Activated CD4-positive, alpha-beta T cell treated with anti-CD3 and anti-CD28 coated beads for 4 hours (primary cell): Measurements from ENCODE around the gene C6orf52.

ENCODE experiments used
- DNase-seq, 2 donors: peaks; one replicate each; pipeline ENCODE4 v3.0.0-alpha.2; 2020

C6orf52 gene

DNA sequence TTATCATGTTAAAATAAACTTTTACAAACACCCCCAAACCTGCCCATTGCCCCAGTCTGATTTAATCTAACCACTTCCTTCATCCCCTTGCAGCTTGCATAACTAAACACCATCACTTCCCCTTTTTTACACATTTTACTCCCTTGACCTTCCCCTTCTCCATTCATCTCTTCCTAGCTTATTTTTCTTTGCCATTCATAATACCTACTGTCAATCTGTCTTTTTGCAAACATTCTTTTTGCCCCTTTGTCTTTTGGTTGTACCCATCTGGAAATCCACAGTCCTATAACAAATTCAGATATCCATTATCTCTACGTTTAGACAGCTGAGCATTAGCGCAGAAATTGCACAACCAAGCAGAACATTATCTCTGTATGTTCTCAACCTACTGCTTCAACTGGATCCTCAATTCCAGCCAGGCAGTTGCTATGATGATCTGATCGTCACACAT, 51.2 kb downstream of the C6orf52 start:
- DNase-seq, result no peak

DNA sequence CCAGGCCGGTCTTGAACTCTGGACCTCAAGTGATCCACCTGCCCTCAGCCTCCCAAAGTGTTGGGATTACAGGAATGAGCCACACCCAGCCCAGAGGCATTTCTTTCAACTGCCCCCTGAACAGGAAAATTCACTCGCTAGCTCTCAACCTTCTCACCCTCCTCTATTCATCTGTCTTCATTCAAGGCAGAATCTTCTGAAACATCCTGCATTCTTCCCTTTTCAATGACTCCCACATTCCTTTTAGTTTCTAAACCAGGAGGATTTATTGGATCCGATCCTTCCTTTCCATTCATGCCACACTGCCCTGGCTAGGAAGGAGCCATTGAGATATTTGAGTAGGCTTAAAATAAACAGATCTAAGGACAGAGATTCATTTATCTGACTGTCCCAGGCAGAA, 52.9 kb downstream of the C6orf52 start:
- no peak for DNase-seq

DNA sequence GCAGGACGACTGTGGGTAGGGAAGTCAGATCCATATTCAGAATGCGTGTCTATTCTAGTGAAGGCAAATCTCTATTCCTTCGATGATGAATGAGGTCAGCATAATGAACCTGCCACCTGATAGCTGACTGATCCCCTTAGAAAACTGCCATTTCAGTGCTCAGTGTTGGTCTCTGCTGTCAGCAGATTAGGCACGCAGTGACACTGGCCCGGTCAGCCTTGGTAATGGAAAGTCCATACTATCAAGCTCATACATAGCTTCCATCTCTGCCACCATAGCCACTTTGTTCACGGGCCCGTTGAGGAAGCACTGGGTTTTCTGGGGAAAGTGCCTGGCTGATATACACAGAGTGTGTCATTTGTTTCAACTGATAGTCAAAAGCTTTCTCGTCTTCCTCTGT, 54.0 kb downstream of the C6orf52 start:
- no peak for DNase-seq

DNA sequence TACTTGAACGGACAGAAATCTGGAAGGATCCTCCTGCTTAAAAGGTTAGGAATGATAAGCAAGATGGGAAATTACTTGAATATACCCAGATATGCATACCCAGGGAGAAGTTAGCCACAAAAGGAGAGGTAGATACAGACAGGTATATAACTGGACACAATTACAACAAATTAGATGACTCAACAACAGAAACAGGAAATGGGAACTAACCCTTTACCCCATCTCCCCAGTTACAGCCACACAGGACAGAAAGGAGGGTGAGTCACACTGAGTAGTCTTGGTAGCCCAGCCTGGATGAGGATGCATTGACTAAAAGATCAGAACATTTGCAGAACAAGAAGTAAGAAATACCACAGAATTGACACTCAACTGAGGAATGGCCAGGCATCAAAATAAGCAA, 61.2 kb downstream of the C6orf52 start:
- DNase-seq, result no peak

DNA sequence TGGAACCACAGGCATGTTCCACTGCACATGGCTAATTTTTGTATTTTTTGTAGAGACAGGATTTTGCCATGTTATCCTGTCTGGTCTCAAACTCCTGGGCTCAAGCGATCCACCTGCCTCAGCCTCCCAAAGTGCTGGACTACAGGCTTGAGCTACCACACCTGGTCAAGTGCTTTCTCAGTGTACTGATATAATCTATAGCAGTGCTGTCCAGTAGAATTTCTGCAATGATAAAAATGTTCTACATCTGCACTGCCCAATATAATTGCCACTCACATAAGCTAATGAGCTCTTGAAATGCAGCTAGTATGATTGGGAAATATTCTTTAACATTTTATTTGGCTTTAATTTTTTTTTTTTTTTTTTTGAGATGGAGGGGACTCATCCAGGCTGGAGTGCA, 64.2 kb downstream of the C6orf52 start:
- DNase-seq, result no peak

DNA sequence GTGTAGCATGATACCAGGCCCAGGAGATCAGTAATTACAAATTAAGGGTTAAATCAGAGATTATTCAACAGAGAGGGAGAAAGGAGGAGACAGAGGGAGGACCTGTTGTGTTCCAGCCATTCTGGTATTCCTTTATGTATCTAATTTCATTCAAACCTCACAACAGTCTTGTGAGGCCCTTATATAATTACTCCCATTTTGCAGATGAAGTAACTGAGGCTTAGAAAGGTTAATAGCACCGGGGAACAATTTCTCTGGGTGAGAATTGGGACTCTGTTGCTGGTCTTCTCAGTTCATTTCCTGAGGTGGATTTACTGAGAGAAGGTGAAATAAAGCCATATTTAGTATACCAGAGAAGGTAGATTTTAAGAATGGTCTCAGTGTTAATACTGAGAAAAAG, 66.6 kb downstream of the C6orf52 start:
- no peak for DNase-seq

DNA sequence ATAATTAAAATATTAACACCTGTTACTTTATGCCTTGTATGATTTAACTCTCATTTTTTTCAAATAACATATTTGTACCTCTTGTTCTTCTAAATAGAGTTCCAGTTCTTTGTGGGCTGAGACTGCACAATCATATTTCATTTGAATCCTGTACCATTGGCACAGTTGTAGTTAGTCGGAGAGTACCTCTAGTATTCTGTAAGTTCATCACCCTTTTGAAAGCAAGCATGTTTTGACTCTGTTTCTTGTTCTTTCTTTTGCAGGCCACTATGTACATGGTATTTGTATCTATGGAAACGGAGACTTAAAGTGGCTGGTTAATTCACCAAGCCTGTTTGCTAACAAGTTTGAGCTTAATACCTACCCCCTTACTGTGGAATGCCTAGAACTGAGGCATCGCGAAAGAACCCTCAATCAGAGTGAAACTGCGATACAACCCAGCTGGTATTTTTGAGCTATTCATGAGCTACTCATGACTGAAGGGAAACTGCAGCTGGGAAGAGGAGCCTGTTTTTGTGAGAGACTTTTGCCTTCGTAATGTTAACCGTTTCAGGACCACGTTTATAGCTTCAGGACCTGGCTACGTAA, 68.2 kb downstream of the C6orf52 start:
- DNase-seq, result no peak

DNA sequence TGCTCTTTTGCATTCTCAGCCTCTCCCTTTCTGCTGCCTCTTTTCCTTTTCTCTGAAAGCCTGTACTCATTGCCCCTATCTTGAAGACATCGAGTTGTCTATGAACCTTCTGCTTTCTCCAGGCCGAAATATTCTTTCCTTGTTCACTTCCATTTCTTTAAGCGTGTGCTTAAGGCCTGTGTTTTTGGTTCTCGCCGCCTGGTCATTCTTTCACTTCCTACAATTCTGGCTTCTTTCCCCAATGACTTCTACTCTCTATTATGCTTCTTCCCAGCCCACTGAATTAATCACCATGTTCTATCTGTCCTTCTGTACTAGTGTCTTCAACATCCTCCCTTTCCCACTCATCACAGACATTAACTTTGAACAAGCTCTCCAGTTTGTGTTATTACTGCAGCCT, 69.6 kb downstream of the C6orf52 start:
- DNase-seq, result no peak

DNA sequence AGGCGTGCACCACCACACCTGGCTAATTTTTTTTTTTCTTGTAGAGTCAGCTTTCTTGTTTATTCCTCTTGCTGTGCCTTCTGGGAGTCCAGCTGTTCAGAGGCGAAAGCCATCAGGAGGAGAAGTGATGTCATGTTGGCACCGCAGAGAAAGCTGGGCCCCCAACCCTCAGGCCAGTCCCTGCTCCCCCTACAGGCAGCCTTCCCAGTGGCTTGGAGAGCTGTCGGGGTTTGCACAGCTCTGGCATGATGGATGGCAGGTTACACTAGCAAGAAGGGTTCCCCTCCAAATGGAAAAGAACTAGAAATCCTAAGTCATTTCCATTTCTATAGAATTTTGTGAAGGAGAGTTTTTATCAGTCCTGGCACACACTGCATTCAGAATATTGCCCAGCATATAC, 72.6 kb downstream of the C6orf52 start:
- DNase-seq, result no peak
